Cardiac muscle cell (in vitro differentiated cells and primary cell): ENCODE results near the gene VSTM2B. TPM values are rescaled to one million over a fixed set of nuclear protein-coding genes. Genes with fewer than 3 reads are reported as not detected.

Source experiments
- DNase-seq, 2 donors: peaks; one replicate each; pipeline versions ENCODE4 v3.0.0 to v3.0.0-alpha.2; 2010 to 2017; ENCODE audit warnings: low read depth in 1 of 2, low spot score in 1 of 2
- H3K27ac ChIP-seq: fragments of 200-600 bp; sonication (generic); 2 replicates; pipeline ENCODE4 v1.5.1; 2016
- H3K27me3 ChIP-seq: fragments of 200-600 bp; sonication (generic); 2 replicates; pipeline ENCODE4 v1.6.0; 2016; ENCODE audit warnings: control low read depth
- H3K36me3 ChIP-seq: fragments of 200-600 bp; sonication (generic); 2 replicates; pipeline ENCODE4 v1.5.1; 2016; ENCODE audit warnings: control low read depth
- H3K4me1 ChIP-seq: fragments of 200-600 bp; sonication (generic); 2 replicates; pipeline ENCODE4 v1.8.1; 2017; ENCODE audit warnings: low read depth, mild to moderate bottlenecking, mixed run types
- H3K4me3 ChIP-seq: fragments of 200-600 bp; sonication (generic); 2 replicates; pipeline ENCODE4 v1.5.1; 2016; ENCODE audit warnings: mild to moderate bottlenecking
- H3K9me3 ChIP-seq: fragments of 200-600 bp; sonication (generic); 2 replicates; pipeline ENCODE4 v1.5.1; 2017; ENCODE audit warnings: low read depth, mild to moderate bottlenecking, control low read depth
- polyA plus RNA-seq: library from polyadenylated mRNA; unstranded; fragments of >200 nt; fragmentation: Nextera tagmentation; extraction: Ambion mirVana; gene quantifications from 2 replicates; pipeline ENCODE4 v1.2.1, GENCODE V29; 2016
- total RNA-seq: library from RNA; depleted of rRNA; stranded (reverse); fragments of >200 nt; gene quantifications from 2 replicates; pipeline ENCODE4 v1.2.3, GENCODE V29; 2016
- TF ChIP-seq, protein P1 (sequence below): IDR thresholded peaks from 2 replicates; pipeline ENCODE4 v1.5.1; 2012; ENCODE audit warnings: low read depth, mild to moderate bottlenecking, low read length

VSTM2B gene
- total and polyA plus RNA-seq, 2 experiments from 2014 or later, result 0.39 TPM; not detected in 1

DNA sequence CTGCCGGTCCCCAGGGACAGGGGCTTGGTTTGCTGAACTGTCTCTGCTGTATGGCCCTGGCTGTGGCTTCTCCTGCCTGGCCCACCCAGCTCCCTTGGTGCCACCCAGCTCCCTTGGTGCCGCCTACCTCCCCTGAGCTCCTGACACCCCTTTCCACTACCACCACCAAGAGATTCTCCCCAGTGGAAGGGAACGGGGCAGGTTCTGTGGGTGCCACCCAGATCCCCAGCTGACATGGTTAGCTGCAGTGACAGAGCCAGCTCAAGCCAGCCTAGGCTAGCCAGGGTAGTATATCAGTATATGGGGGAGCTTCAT, 51.8 kb downstream of the VSTM2B start:
- Histone ChIP-seq H3K27ac (no peak overlapping the region), H3K4me3 (no peak overlapping the region), H3K9me3 (no peaks in the 10 kb centered on the region), H3K36me3 (no peaks in the 10 kb centered on the region), H3K4me1 (no peaks in the 10 kb centered on the region), H3K27me3 (peaks cover 55% of the 10 kb centered on the region)
- no peak for DNase-seq
- TF ChIP-seq, protein P1, sequence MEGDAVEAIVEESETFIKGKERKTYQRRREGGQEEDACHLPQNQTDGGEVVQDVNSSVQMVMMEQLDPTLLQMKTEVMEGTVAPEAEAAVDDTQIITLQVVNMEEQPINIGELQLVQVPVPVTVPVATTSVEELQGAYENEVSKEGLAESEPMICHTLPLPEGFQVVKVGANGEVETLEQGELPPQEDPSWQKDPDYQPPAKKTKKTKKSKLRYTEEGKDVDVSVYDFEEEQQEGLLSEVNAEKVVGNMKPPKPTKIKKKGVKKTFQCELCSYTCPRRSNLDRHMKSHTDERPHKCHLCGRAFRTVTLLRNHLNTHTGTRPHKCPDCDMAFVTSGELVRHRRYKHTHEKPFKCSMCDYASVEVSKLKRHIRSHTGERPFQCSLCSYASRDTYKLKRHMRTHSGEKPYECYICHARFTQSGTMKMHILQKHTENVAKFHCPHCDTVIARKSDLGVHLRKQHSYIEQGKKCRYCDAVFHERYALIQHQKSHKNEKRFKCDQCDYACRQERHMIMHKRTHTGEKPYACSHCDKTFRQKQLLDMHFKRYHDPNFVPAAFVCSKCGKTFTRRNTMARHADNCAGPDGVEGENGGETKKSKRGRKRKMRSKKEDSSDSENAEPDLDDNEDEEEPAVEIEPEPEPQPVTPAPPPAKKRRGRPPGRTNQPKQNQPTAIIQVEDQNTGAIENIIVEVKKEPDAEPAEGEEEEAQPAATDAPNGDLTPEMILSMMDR, result no peak

DNA sequence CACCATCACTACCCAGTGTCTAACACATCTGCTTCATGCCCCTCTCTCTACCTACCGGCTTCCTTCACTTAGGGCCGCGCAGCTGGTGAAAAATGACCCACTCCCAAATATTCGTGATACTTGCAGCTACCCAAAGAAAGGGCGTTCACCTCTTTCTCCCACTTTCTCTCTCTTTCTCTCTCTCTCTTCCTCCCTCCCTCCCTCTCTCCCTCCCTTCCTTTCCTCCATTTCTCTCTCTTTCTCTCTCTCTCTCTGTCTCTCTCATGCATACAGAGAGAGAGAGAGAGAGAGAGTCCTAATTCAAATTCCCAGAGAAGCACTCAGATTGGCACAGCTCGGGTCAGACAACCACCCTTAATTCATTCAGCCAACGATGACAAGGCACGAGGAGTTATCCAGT, 52.6 kb downstream of the VSTM2B start:
- DNase-seq, result no peak

DNA sequence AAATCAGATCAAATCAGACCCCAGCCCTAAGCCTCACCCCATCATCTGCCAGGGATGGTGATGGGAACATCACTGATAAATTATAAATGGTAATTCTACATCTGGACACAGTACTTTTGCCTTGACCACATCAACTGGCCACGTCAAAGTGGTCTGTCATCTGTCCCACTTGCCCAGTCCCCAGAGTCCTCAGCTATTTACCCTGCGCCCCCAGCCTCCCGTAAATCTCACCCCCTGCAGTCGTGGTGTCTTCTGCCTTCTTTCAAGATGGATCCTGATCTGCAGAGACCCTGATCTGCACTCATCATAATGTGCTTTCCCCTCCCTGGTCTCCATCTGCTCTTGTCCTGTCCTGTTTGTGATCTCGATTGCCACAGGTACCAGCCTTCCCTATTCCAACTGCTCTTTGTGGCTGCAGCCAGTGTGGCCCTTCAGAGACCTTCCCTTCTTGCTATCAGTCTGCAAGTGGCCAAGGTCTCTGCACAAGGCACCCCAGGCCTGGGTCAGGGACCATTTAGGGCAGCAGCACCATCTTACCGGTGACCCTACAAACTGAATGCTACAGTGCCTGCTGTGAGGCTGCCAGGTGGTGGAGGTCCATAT, 53.6 kb downstream of the VSTM2B start:
- DNase-seq, result no peak
- Histone ChIP-seq H3K4me1 (no peaks in the 10 kb centered on the region), H3K4me3 (no peak overlapping the region)

More for the DNA sequence above, 52.6 kb downstream of the VSTM2B start:
- Histone ChIP-seq H3K27ac (no peak overlapping the region), H3K27me3 (peaks cover 49% of the 10 kb centered on the region), H3K4me1 (no peaks in the 10 kb centered on the region), H3K36me3 (no peaks in the 10 kb centered on the region), H3K4me3 (no peak overlapping the region), H3K9me3 (no peaks in the 10 kb centered on the region)
- TF ChIP-seq, protein P1, result no peak

DNA sequence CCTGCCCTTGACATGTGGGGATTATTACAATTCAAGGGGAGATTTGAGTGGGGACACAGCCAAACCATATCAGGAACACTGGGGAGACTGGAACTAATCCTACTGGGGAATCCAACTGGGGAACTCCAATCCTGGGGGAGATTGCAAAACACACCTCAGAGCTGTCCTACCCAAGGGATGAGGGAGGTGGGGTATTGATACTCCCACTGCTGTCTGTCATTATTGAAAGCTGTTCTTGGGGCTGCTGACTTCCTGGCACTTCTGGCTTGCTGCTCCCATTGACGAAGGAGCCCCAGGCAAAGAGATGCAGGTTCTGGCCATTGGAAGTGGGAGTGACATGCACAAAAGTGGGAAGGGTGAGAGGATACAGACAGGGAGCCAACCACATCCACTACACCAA, 55.6 kb downstream of the VSTM2B start:
- Histone ChIP-seq H3K27me3 (peaks cover 34% of the 10 kb centered on the region), H3K9me3 (no peaks in the 10 kb centered on the region), H3K36me3 (no peaks in the 10 kb centered on the region), H3K4me1 (no peaks in the 10 kb centered on the region), H3K27ac (no peak overlapping the region), H3K4me3 (no peak overlapping the region)
- no peak for DNase-seq
- TF ChIP-seq, protein P1, result no peak

More for the DNA sequence above, 53.6 kb downstream of the VSTM2B start:
- H3K27ac ChIP-seq, result no peak overlapping the region
- H3K36me3 ChIP-seq, result no peaks in the 10 kb centered on the region
- H3K27me3 ChIP-seq, result peaks cover 38% of the 10 kb centered on the region
- no peaks in the 10 kb centered on the region for H3K9me3 ChIP-seq
- TF ChIP-seq, protein P1, result no peak

DNA sequence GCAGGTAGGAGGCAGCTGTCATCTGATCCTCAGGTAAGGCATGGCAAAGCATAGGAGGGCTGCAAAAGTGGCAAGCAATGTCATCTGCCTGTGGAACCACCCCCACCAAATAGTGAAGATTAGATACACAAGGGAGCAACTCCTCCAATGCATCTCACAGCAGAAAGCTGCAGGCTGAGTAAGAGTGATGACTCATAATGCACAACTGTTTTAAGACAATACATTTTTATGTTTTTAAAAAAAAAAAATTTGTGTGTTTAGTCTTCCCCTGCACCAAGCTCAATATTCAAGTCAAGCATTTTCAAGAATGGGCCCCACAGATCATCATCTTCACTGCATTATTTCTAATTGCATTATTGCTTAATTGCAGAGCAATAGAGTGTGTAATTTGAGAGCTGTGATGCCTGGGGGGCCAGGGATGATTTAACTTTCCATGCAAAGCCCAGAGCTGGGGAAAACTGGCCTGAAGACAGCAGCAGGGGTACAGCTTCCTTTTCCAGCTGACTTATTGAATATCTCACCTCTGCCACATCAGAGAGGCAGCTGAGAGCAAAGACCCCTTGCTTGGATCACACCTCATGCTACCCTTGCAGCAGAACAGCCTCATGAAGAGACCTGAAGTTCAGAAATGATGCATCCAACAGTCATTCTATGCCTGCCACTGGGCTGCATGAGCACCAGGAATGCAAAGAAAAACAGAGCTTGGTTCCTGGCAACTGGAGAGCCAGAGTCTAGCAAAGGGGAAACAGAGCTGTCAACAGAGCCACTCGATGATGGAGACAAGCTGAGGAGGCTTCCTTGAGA, 57.6 kb downstream of the VSTM2B start:
- Histone ChIP-seq H3K4me3 (no peak overlapping the region), H3K4me1 (no peaks in the 10 kb centered on the region), H3K27ac (no peak overlapping the region), H3K27me3 (peaks cover 35% of the 10 kb centered on the region), H3K36me3 (no peaks in the 10 kb centered on the region), H3K9me3 (no peaks in the 10 kb centered on the region)
- DNase-seq, result peak in 1 of 2 donors; percentile 27
- TF ChIP-seq, protein P1, result no peak
